Measurements from ENCODE around the gene CH25H.
"Not testable (repeated sequence)": the region's sequence is repeated elsewhere in the genome, so short reads cannot be mapped to it uniquely, and the experiment has no call there.

DNA sequence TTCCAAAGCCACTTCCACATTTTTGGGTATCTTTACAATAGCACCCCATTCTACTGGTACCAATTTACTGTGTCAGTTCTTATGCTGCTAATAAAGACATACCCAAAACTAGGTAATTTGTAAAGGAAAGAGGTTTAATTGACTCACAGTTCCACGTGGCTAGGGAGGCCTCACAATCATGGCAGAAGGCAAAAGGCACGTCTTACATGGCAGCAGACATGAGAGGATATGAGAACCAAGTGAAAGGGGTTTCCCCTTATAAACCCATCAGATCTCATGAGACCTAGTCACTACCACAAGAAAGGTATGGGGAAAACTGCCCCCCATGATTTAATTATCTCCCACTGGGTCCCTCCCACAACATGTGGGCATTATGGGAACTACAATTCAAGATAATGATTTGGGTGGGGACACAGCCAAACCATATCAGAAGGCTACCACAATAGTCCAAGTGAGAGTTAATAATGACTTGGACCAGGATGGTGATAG is 48.0 kb upstream of the CH25H start:
- TF ChIP-seq, protein P1, sequence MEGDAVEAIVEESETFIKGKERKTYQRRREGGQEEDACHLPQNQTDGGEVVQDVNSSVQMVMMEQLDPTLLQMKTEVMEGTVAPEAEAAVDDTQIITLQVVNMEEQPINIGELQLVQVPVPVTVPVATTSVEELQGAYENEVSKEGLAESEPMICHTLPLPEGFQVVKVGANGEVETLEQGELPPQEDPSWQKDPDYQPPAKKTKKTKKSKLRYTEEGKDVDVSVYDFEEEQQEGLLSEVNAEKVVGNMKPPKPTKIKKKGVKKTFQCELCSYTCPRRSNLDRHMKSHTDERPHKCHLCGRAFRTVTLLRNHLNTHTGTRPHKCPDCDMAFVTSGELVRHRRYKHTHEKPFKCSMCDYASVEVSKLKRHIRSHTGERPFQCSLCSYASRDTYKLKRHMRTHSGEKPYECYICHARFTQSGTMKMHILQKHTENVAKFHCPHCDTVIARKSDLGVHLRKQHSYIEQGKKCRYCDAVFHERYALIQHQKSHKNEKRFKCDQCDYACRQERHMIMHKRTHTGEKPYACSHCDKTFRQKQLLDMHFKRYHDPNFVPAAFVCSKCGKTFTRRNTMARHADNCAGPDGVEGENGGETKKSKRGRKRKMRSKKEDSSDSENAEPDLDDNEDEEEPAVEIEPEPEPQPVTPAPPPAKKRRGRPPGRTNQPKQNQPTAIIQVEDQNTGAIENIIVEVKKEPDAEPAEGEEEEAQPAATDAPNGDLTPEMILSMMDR (IDR thresholded peaks at IDR 0.05 in 2 of 3, conservative IDR thresholded peaks at IDR 0.05 in 1 of 3; ENCODE audit: control insufficient read depth in 2 of 3, extremely low read depth in 1 of 3, insufficient read depth in 1 of 3, low read depth in 3 of 3, low read length in 3 of 3), result not testable (repeated sequence)
- TF ChIP-seq YY1 (IDR thresholded peaks at IDR 0.05; ENCODE audit: low read depth, low read length); POLR2AphosphoS5 (IDR thresholded peaks at IDR 0.05; ENCODE audit: low read length); POLR2A (IDR thresholded peaks at IDR 0.05; ENCODE audit: low read depth, low read length); GABPA (IDR thresholded peaks at IDR 0.05; ENCODE audit: low read depth); TBL1XR1 (IDR thresholded peaks at IDR 0.05; ENCODE audit: low read depth, low read length); PML (IDR thresholded peaks at IDR 0.05; ENCODE audit: low read length); TARDBP (IDR thresholded peaks at IDR 0.05; ENCODE audit: borderline replicate concordance): not testable (repeated sequence)
- TF ChIP-seq, protein P2, sequence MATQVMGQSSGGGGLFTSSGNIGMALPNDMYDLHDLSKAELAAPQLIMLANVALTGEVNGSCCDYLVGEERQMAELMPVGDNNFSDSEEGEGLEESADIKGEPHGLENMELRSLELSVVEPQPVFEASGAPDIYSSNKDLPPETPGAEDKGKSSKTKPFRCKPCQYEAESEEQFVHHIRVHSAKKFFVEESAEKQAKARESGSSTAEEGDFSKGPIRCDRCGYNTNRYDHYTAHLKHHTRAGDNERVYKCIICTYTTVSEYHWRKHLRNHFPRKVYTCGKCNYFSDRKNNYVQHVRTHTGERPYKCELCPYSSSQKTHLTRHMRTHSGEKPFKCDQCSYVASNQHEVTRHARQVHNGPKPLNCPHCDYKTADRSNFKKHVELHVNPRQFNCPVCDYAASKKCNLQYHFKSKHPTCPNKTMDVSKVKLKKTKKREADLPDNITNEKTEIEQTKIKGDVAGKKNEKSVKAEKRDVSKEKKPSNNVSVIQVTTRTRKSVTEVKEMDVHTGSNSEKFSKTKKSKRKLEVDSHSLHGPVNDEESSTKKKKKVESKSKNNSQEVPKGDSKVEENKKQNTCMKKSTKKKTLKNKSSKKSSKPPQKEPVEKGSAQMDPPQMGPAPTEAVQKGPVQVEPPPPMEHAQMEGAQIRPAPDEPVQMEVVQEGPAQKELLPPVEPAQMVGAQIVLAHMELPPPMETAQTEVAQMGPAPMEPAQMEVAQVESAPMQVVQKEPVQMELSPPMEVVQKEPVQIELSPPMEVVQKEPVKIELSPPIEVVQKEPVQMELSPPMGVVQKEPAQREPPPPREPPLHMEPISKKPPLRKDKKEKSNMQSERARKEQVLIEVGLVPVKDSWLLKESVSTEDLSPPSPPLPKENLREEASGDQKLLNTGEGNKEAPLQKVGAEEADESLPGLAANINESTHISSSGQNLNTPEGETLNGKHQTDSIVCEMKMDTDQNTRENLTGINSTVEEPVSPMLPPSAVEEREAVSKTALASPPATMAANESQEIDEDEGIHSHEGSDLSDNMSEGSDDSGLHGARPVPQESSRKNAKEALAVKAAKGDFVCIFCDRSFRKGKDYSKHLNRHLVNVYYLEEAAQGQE (IDR thresholded peaks at IDR 0.05; ENCODE audit: low read depth, low read length), result not testable (repeated sequence)
